NCI-H345 (cell line): ENCODE results near the gene SAT2.
"Not testable (repeated sequence)": the region's sequence is repeated elsewhere in the genome, so short reads cannot be mapped to it uniquely, and the experiment has no call there.

Experiments used
- DNase-seq: peaks from one replicate; lab custom pipeline; 2025; lab: John Stamatoyannopoulos, UW

SAT2 gene

DNA sequence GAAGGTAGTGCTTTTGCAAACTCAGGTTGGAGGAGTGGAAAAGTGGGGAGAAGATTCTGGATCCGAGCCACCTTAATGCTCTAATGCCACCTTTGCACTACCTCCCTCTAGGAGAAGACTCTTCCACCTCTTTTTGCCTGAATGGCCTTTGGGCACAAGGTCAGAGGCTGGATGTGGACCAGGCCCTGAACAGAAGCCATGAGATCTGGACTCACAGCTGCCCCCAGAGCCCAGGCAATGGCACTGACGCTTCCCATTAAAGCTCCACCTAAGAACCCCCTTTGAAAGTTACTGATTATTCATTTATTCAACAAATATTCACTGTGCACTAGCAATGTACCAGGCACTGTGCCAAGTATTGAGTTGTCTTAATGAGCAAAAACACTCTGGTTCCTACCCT is 5.5 kb upstream of the SAT2 start:
- DNase-seq = no peak

GRCh38 chr17:7632492-7632894 is 4.9 kb upstream of the SAT2 start:
- no peak for DNase-seq

GRCh38 chr17:7631398-7632380 is 4.1 kb upstream of the SAT2 start:
- no peak for DNase-seq

GRCh38 chr17:7629939-7630571 is 2.4 kb upstream of the SAT2 start, which contains the start of gene SHBG:
Gene SHBG, plus strand, starts transcription at chr17:7630135. Its CDS starts 38 bp downstream, at chr17:7630173.
- no peak for DNase-seq

DNA sequence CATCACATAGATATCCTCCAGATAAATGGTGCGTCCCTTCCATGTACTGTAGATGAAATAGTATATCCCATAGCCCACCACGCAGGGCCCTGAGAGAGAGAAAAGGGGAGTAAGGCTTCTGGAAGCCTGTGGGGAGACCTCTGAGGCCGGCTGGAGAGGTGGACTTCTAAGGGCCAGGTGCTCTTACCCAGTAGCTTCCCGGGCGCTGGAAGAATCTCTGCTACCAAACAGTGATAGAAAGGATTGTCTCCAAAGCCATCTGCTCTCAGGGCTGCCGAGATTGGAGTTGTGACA is 718 bp downstream of the SAT2 start:
- no peak for DNase-seq

GRCh38 chr17:7626307-7626706 is 1.3 kb downstream of the SAT2 start:
- DNase-seq = no peak

GRCh38 chr17:7625749-7626148 is 1.9 kb downstream of the SAT2 start:
- DNase-seq = not testable (repeated sequence)

DNA sequence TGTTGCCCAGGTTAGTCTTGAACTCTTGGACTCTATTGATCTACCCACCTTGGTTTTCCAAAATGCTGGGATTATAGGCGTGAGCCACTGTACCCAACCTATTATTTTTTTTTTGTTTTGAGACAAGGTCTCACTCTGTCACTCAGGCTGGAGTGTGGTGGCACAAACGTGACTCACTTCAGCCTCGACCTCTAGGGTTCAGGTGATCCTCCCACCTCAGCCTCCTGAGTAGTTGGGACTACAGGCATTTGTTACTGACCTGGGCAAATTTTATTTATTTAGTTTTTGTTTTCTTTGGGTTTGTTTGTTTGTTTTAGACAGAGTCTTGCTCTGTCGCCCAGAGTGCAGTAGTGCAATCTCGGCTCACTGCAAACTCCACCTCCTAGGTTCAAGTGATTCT is 4.0 kb downstream of the SAT2 start:
- DNase-seq = no peak

DNA sequence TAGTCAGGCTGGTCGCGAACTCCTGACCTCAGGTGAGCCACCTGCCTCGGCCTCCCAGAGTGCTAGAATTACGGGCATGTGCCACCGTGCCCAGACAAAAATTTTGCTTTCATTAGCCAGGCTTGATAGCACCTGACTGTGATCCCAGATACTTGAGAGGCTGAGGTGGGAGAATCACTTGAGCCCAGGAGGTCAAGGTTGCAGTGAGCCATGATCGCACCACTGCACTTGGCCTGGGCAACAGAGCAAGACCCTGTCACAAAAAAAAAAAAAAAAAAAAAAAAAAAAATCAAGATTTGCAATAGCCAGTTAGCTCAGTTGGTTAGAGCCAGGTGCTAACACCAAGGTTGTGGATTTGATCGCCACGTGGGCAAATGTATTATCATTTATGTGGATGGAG is 6.8 kb downstream of the SAT2 start:
- DNase-seq = no peak

DNA sequence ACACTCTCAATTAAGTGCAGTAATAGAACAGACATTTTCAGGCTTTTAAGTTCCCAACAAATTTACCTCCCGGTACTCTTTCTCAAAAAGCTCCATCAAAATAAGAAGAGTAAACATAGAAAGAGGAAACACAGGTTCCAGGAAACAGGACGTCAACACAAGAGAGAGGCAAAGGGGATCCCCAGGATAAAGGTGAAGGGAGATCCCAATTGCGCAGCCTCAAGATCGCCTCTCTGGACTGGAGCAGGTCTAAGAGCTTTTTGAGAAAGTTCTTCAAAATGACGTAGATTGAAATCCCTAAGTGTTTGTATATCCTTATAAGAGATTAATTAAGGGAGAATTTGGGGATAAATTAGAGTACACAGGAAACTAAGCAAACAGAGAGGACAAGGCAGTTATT is 9.0 kb downstream of the SAT2 start:
- DNase-seq = no peak

DNA sequence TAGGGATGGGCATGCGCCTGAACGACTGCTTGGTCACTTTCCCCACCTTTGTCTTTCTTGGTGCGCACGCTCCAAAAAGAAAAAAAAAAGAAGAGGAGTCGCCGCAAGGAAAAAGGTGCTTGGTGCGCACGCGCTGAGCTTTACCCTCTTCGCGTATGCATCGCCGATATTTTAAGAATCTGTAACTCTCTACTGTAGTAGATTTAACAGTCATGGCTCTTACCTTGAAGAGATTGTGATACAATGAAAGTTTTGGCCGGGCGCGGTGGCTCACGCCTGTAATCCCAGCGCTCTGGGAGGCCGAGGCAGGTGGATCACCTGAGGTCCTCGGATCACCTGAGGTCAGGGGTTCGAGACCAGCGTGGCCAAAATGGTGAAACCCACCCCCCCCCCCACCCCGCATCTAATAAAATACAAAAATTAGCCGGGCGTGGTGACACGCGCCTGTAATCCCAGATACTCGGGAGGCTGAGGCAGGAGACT is 12.3 kb downstream of the SAT2 start:
- DNase-seq = no peak

- DNase-seq = peak; percentile 98
Observed at GRCh38 chr17:7614425-7615264, 13.0 kb downstream of the SAT2 start, which contains the start of gene FXR2. Gene FXR2, minus strand, starts transcription at chr17:7614897. Its CDS starts 365 bp downstream, at chr17:7614532.

DNA sequence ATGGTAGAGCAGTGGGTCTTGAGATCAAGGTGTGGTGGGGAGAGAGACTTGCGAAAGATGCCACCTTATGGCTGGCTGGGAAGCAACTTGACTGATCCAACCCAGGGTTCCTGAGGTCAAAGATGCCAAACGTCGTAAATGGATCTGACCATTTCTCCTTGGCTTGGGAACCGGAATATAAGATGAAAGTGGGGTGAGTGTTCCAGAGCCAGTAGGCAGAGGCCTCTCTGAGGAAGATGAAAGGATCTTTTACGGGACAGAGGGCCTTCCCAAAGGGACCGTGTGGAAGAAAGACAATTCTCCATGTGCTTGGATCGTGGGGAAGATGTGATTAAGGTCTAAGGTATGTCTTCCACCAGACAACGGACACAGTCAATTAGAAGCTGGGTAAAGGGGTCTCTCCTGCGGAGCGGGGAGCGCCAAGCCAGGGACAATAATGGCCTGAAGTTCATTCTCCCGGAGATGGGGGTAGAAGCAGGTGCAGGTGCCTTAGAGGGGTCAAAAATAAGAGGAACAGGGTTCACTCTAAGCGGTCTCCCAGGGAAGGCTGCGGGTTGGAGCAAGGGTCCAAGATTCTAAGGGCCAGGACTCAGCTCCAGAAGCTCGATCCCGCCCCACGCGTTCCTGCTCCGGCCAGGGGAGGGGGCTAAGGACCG is 13.7 kb downstream of the SAT2 start:
- DNase-seq = no peak

- no peak for DNase-seq
Observed at GRCh38 chr17:7612294-7612640, 15.4 kb downstream of the SAT2 start.

GRCh38 chr17:7611635-7612293 is 15.9 kb downstream of the SAT2 start:
- DNase-seq = no peak

- peak; percentile 0 for DNase-seq
Observed at GRCh38 chr17:7610641-7611040, 17.0 kb downstream of the SAT2 start.

- no peak for DNase-seq
Observed at GRCh38 chr17:7606280-7606679, 21.3 kb downstream of the SAT2 start.

DNA sequence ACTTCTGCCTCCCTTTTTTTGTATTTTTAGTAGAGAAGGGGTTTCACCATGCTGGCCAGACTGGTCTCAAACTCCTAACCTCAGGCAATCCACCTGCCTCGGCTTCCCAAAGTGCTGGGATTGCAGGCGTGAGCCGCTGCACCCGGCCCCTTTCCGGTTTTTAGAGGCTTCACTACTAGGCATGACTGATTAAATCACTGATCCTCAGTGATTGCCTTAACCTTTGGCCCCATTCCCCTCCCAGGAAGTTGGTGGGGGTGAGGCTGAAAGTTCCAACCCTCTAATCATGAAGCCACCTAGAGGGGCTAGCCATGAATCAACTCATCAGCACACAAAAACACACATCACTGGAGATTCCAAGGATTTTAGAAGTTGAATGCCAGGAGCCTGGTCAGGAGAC is 30.1 kb downstream of the SAT2 start:
- not testable (repeated sequence) for DNase-seq

GRCh38 chr17:7593296-7593695 is 34.3 kb downstream of the SAT2 start:
- no peak for DNase-seq

DNA sequence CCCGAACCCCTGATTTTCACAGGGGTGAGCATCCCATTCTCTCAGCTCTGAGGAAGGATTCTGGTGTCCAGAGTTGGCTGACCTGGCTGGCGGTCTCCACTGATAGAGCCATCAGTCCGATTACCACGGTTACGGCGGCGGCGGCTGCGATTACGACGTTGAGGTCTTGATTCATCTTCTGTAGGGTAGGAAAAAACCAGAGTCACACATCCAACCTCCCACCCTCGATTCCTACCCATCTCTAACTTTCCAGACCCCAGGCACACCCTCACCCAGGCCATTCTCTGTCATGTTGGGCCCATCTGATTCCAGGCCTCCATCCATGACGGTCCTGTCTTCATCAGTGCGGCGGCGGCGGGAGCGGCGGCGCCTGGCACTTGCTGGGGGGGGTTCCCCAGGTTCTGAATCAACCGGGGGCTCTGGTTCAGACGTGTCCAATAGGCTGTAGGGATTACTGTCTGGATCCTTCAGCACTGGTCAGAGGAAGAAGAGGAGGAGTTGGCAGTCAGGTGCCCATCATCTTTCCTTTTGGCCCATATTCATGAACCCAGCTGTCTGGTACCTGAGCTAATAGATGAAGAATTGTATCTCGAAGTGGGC is 35.1 kb downstream of the SAT2 start:
- no peak for DNase-seq

DNA sequence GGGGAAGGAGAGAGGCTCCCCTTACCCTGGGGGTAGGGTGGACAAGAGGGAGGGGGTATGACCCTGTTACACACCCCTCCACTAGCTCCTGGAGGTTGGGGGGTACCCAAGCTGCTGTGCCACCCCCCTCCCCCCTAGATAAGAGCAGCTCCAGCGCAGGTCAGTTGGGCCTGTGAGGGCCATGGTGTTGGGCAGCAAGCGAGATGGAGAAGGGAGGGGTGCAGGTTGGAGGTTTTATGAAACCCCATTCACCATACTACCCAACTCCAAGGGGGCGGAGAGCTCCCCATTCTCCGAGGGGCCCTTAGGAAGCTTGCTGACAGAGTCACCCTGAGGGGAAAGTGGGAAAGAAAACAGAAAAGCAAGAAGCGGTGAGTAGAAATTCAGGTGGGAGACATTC is 36.0 kb downstream of the SAT2 start:
- no peak for DNase-seq
